Stimulated activated CD4-positive, alpha-beta T cell treated with anti-CD3 and anti-CD28 coated beads, Interleukin-4, amount 100 ng/mL, for 24 hours (primary cell): ENCODE data around the gene OR6C1.
"Not testable (repeated sequence)": the region's sequence is repeated elsewhere in the genome, so short reads cannot be mapped to it uniquely, and the experiment has no call there.

Source experiments
- DNase-seq: peaks from one replicate; pipeline ENCODE4 v3.0.0-alpha.2; 2020

Gene OR6C1

DNA sequence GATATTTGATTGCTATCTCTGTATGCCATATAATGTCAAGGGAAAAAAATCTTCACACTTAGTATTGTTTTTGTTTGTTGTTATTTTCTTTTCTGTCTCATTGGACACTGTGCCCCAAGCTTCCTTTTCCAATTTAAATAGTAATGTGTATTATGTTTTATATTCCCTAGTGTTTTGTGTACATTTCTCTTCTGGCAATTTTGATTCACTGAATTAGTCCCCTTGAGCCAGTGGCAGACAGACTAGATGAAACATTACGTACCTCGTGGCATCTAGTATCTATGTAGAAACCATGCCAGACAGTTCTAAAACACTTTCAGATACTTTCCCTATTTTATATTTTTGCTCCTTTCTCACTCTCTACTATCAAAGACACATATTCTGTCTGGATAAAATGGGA is at the start of gene OR6C1:
TSS of gene OR6C1 (plus strand) at position 301 of the 400 bp plus-strand sequence. CDS start 6,257 bp downstream, outside the sequence.
- no peak for DNase-seq

DNA sequence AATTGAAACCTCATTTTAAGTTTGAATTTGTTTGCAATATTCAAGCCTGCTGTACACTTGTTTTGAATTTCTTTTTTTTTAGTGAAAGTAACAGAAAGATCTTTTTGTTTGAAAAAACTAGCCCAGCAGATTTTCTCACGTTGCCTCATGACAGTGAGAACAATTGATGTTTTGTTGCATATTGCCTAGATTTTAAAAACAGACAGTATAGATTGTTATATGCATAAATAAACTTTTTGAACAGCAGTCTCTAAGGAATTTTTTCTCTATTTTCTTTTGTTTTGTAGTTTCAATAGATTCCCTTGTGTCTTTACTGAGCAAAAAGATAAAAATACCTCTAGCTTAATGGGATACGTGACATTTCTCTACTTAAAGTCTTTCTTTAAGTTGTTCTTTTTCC is 33.2 kb upstream of the OR6C1 start:
- DNase-seq, result no peak

DNA sequence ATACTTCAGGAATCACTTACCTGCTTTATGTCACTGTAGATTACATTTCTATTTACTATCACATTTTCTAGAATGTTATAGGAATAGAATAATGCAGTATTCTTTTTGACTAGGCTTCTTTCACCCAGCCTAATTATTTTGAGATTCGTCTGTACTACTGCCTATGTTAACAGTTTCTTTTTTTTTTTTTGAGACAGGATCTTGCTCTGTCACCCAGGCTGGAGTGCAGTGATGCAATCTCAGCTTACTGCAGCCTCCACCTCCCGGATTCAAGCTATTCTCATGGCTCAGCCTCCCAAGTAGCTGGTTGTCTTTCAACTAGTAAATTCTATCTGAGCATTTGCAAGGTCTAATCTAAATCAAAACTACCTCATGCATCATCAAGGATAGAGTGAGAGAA is 24.1 kb upstream of the OR6C1 start:
- DNase-seq, result no peak

DNA sequence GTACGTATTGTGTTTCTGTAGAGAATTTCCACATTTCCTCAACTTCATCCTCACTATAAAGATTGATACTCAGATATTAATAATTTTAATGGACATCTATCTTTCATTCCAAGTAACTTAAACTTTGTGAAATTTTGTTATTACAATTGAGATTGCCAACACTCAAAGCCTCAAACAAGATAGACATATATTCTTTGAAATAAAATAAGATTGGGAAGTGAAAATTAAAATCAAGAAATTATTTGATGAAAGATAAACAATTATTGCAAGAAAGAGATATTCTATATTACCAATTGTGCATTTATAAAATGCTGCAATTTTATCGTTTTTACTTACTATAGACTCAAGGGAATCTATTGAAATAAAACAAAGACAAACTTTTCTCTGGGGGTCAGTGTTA is 17.7 kb upstream of the OR6C1 start, which contains the start of gene OR6C6:
TSS of gene OR6C6 (minus strand) at position 101 of the 400 bp plus-strand sequence. CDS start 1,337 bp downstream, outside the sequence.
- DNase-seq, result no peak

DNA sequence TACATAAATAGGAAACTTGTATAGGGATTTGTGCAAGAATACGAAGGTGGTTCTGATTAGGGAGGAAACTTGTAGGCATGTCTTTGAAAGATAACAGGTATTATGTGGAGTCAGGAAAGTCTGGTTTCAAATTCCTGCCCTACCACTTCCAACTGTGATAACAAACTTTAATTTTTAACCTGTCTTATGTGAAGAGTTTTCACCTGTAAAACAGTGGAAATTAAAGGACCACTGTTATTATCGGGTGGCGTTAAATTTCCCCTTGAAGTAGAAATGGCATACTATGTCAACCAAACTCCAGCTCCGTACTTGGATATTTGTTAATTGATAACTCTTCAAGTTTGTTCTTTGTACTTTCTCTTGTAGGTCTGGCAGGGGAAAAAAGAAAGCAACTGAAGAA is 6.1 kb downstream of the OR6C1 start:
- no peak for DNase-seq

DNA sequence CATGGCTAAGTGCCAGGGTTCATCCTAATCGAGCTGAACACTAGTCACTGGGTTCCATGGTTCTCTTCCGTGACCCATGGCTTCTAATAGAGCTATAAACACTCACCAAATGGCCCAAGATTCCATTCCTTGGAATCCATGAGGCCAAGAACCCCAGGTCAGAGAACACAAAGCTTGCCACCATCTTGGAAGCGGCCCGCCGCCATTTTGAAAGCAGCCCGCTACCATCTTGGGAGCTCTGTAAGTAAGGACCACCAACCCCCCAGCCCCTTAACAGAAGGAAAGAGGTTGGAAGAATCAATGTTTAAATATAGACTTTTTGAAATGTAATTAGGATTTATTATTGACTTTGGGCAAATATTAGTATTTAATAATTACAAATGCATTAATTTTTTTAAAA is 11.7 kb downstream of the OR6C1 start:
- not testable (repeated sequence) for DNase-seq

DNA sequence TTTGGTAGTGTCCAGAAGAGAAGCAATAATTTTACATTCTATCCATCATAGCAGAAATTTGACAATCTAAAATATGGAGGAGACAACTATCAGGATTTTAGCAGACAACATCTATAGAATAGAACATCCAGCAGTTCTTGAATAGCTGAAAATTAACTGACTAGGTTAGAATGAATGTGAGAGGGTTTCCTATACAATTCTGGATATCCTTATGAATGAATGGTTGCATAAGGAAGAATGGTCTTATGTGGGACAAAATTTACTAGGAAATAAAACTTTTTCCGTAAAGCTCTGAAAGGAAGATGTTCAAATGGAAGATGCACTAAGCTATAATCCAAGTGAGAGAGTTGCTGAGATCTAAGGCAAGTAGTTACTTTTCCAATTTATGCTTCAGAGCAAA is 16.3 kb downstream of the OR6C1 start, which contains the start of gene OR6C3:
TSS of gene OR6C3 (plus strand) at position 301 of the 400 bp plus-strand sequence. CDS start 955 bp downstream, outside the sequence.
- DNase-seq, result no peak

DNA sequence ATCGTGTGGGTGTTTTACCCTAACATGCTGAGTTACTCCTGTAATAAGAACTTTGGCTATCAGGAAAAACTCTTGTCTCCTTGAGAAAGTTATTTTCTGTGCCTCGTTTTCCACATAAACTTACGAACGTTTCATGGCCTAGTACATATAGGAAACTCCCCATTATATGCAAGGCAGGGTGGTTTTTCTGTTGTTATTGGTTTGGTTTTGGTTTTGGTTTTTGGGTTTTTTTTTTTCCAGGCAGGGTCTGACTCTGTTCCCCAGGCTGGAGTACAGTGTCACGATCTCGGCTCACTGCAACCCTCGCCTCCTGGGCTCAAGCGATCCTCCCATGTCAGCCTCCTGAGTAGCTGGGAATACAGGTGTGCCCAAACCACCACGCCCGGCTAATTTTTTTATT is 21.9 kb downstream of the OR6C1 start:
- DNase-seq, result no peak

DNA sequence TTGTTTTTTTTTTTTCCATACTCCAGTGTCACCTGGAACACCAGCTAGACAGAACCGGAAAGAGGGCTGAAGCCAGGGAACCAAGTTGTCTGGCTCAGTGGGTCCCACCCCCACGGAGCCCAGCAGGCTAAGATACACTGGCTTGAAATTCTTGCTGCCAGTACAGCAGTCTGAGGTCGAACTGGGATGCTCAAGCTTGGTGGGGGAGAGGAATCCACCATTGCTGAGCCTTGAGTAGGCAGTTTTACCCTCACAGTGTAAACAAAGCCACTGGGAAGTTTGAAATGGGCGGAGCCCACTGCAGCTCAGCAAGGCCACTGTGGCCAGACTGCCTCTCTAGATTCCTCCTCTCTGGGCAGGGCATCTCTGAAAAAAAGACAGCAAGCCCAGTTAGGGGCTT is 41.2 kb downstream of the OR6C1 start:
- not testable (repeated sequence) for DNase-seq

DNA sequence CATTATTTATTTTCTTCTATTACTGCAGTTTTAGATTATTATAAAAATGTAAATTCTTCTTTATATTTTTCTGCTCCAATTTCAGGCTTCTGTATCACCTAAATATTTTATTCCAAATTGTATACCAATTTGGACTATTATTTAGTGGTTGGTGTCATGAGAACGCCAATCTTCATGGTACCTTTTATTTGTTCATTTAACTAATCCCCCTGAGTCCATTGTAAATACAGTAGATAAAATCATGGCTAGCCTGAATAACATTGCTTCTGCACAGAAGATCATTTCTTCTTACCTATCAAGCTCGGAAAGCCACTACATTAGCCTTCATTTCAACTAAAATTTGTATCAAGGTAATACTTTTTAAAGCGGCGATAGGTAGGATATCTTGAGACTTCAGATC is 48.5 kb downstream of the OR6C1 start, which contains the start of gene OR6C75:
TSS of gene OR6C75 (plus strand) at position 301 of the 400 bp plus-strand sequence. CDS start 2,136 bp downstream, outside the sequence.
- DNase-seq, result no peak

DNA sequence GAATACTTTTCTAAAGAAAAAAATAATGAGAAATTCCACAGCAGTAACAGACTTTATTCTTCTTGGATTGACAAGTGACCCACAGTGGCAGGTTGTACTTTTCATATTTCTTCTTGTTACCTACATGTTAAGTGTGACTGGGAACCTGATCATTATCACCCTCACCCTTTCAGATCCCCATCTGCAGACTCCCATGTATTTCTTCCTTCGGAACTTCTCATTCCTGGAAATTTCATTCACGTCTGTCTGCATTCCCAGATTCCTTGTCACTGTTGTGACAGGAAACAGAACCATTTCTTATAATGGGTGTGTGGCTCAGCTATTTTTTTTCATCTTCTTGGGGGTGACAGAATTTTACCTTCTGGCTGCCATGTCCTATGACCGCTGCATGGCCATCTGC is 50.9 kb downstream of the OR6C1 start:
- no peak for DNase-seq
